ENCODE results near the gene EXD3. TPM values are rescaled to one million over a fixed set of nuclear protein-coding genes. Genes with fewer than 3 reads are reported as not detected.
"Not testable (repeated sequence)": the region's sequence is repeated elsewhere in the genome, so short reads cannot be mapped to it uniquely, and the experiment has no call there.

The EXD3 gene
- polyA plus RNA-seq, 1 of the 3 experiments (the other 2 are of a cell fraction) = 11.5 TPM

DNA sequence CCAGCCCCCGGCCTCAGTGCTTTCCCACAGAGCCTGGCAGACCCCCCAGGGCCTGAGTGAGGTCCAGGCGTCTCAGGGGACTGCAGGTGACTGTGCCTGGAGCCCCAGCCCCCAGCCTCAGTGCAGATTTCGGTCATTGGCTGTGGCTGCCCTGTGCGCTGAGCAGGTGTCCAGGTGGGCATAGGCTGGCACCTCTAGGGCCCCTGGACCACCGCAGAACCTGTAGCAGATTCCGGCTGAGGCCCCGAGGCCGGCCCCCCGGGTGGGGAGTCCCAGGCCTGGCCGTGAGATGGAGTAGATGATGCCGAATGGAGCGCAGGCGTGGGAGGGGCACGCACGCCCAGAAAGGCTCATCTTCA is 12.1 kb downstream of the EXD3 start:
- Histone ChIP-seq H3K36me3 (replicated peaks in 1 of 2; ENCODE audit: control insufficient read depth in 1 of 2, insufficient read depth in 2 of 2, low read length in 1 of 2) (no peaks in the 10 kb centered on the region), H3K4me1 (ENCODE audit: control insufficient read depth in 1 of 2, insufficient read depth in 2 of 2, low read depth in 1 of 2, low read length in 1 of 2) (peaks cover 7 to 19% of the 10 kb centered on the region in 2 experiments; a peak in 3 of 4 replicates), H4K20me1 (ENCODE audit: insufficient read depth) (0 out of 2 replicates have a peak, but pooled peaks cover 4% of the 10 kb centered on the region), H3K79me2 (ENCODE audit: insufficient read depth) (peaks cover 15% of the 10 kb centered on the region; the same call in 1 of the 2 replicates), H3K4me2 (peak overlapping the region; percentile 57; the same call in 1 of the 2 replicates), H3K27ac (ENCODE audit: low read depth in 2 of 2, low read length in 1 of 2) (no peak overlapping the region), H3F3A (replicated peaks; ENCODE audit: insufficient read depth) (peaks cover 15% of the 10 kb centered on the region), H2AFZ (ENCODE audit: low read depth) (no peak overlapping the region), H3K4me3 (ENCODE audit: low read depth in 2 of 2, low read length in 1 of 2) (no peak overlapping the region), H3K9me2 (no peaks in the 10 kb centered on the region), H3K27me3 (ENCODE audit: insufficient read depth) (no peaks in the 10 kb centered on the region), H3K9ac (no peak overlapping the region), H3K9me3 (no peaks in the 10 kb centered on the region)
- WGBS (ENCODE audit: low lambda C conversion rate) = 96% methylated on average over 5 of the region's 15 CpGs
- POLR2A ChIA-PET = interaction anchor here (1.2 kb wide), 1 partner anchor 11 kb away, joined by 3 read pairs; no protein-coding TSS in a partner anchor
- DNase-seq = no peak
- TF ChIP-seq SIN3A (IDR thresholded peaks at IDR 0.05; ENCODE audit: borderline replicate concordance, low read depth, low read length) (no peak), MXI1 (IDR thresholded peaks at IDR 0.05; ENCODE audit: low read depth, low read length) (no peak), RAD21 (IDR thresholded peaks at IDR 0.05; ENCODE audit: low read length) (no peak)
- CTCF ChIA-PET = interaction anchor here (0.9 to 1.8 kb wide), 2 partner anchors 35 to 124 kb away, joined by 3 to 4 read pairs; no protein-coding TSS in a partner anchor

GRCh38 chr9:137410236-137410890 is 12.6 kb downstream of the EXD3 start:
- H3K4me2 ChIP-seq; H3K9me3 ChIP-seq; H3K4me3 ChIP-seq (ENCODE audit: low read depth in 2 of 2, low read length in 1 of 2); H3K36me3 ChIP-seq (replicated peaks in 1 of 2; ENCODE audit: control insufficient read depth in 1 of 2, insufficient read depth in 2 of 2, low read length in 1 of 2); H3K9ac ChIP-seq; H3K27me3 ChIP-seq (ENCODE audit: insufficient read depth); H3K9me2 ChIP-seq; H2AFZ ChIP-seq (ENCODE audit: low read depth); H3K27ac ChIP-seq (ENCODE audit: low read depth in 2 of 2, low read length in 1 of 2); H4K20me1 ChIP-seq (ENCODE audit: insufficient read depth); DNase-seq: not testable (repeated sequence)
- ChIA-PET POLR2A (interaction anchor here (1.2 kb wide), 1 partner anchor 12 kb away, joined by 3 read pairs; no protein-coding TSS in a partner anchor), CTCF (interaction anchor here (0.9 to 2.2 kb wide), 5 partner anchors 13 to 124 kb away, joined by 3 to 13 read pairs (median 4); partner anchors contain the start of genes EXD3, NOXA1 and NRARP)
- Histone ChIP-seq H3K79me2 (ENCODE audit: insufficient read depth) (peaks cover 15% of the 10 kb centered on the region; the same call in 1 of the 2 replicates), H3F3A (replicated peaks; ENCODE audit: insufficient read depth) (peaks cover 15% of the 10 kb centered on the region), H3K4me1 (ENCODE audit: control insufficient read depth in 1 of 2, insufficient read depth in 2 of 2, low read depth in 1 of 2, low read length in 1 of 2) (peaks cover 7 to 22% of the 10 kb centered on the region in 2 experiments; a peak in 3 of 4 replicates)
- 92% methylated on average over 16 of the region's 18 CpGs for whole genome bisulfite sequencing (ENCODE audit: low lambda C conversion rate)

- Histone ChIP-seq H3K9me3 (no peaks in the 10 kb centered on the region), H3K36me3 (replicated peaks in 1 of 2; ENCODE audit: control insufficient read depth in 1 of 2, insufficient read depth in 2 of 2, low read length in 1 of 2) (no peaks in the 10 kb centered on the region), H3K4me1 (ENCODE audit: control insufficient read depth in 1 of 2, insufficient read depth in 2 of 2, low read depth in 1 of 2, low read length in 1 of 2) (peaks cover 7 to 25% of the 10 kb centered on the region in 2 experiments; a peak in 3 of 4 replicates), H2AFZ (ENCODE audit: low read depth) (no peak overlapping the region), H3K9me2 (no peaks in the 10 kb centered on the region), H3K4me2 (no peak overlapping the region), H3K4me3 (ENCODE audit: low read depth in 2 of 2, low read length in 1 of 2) (no peak overlapping the region), H3K79me2 (ENCODE audit: insufficient read depth) (peaks cover 10% of the 10 kb centered on the region; the same call in 1 of the 2 replicates), H3K27me3 (ENCODE audit: insufficient read depth) (no peaks in the 10 kb centered on the region), H3K9ac (no peak overlapping the region), H3F3A (replicated peaks; ENCODE audit: insufficient read depth) (peaks cover 15% of the 10 kb centered on the region), H4K20me1 (ENCODE audit: insufficient read depth) (0 out of 2 replicates have a peak, but pooled peaks cover 4% of the 10 kb centered on the region), H3K27ac (ENCODE audit: low read depth in 2 of 2, low read length in 1 of 2) (no peak overlapping the region)
- WGBS (ENCODE audit: low lambda C conversion rate) = 91% methylated on average over 10 of the region's 11 CpGs
- POLR2A ChIA-PET = no interaction called here
- DNase-seq = no peak
- CTCF ChIA-PET = interaction anchor here (1.0 to 2.2 kb wide), 5 partner anchors 14 to 173 kb away, joined by 3 to 13 read pairs (median 4); partner anchors contain the start of genes EXD3, NOXA1 and NRARP
- no peak for TF ChIP-seq SMC3 (IDR thresholded peaks at IDR 0.05; ENCODE audit: low read depth, low read length)
- TF ChIP-seq, protein P1, sequence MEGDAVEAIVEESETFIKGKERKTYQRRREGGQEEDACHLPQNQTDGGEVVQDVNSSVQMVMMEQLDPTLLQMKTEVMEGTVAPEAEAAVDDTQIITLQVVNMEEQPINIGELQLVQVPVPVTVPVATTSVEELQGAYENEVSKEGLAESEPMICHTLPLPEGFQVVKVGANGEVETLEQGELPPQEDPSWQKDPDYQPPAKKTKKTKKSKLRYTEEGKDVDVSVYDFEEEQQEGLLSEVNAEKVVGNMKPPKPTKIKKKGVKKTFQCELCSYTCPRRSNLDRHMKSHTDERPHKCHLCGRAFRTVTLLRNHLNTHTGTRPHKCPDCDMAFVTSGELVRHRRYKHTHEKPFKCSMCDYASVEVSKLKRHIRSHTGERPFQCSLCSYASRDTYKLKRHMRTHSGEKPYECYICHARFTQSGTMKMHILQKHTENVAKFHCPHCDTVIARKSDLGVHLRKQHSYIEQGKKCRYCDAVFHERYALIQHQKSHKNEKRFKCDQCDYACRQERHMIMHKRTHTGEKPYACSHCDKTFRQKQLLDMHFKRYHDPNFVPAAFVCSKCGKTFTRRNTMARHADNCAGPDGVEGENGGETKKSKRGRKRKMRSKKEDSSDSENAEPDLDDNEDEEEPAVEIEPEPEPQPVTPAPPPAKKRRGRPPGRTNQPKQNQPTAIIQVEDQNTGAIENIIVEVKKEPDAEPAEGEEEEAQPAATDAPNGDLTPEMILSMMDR (IDR thresholded peaks at IDR 0.05) = no peak
- no peak for TF ChIP-seq RFX5 (IDR thresholded peaks at IDR 0.05; ENCODE audit: low read length)
- no peak for TF ChIP-seq TEAD4 (IDR thresholded peaks at IDR 0.05; ENCODE audit: borderline replicate concordance, insufficient read depth)
- no peak for TF ChIP-seq FOXJ3 (CRISPR knock-in tag; IDR thresholded peaks at IDR 0.05)
- TF ChIP-seq, protein P2, sequence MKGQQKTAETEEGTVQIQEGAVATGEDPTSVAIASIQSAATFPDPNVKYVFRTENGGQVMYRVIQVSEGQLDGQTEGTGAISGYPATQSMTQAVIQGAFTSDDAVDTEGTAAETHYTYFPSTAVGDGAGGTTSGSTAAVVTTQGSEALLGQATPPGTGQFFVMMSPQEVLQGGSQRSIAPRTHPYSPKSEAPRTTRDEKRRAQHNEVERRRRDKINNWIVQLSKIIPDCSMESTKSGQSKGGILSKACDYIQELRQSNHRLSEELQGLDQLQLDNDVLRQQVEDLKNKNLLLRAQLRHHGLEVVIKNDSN (IDR thresholded peaks at IDR 0.05; ENCODE audit: borderline replicate concordance, low read depth) = no peak
- no peak for TF ChIP-seq NRF1 (IDR thresholded peaks at IDR 0.05; ENCODE audit: low read depth, low read length)
- TF ChIP-seq NFIC (IDR thresholded peaks at IDR 0.05; ENCODE audit: borderline replicate concordance) = no peak
- TF ChIP-seq FOSL2 (IDR thresholded peaks at IDR 0.05; ENCODE audit: borderline replicate concordance, low read depth) = no peak
- no peak for TF ChIP-seq EP300 (IDR thresholded peaks at IDR 0.05; ENCODE audit: borderline replicate concordance in 1 of 2, low read depth in 1 of 2, low read length in 1 of 2)
- no peak for TF ChIP-seq POLR2AphosphoS5 (IDR thresholded peaks at IDR 0.05; ENCODE audit: low read depth, low read length)
- TF ChIP-seq GABPA (IDR thresholded peaks at IDR 0.05; ENCODE audit: low read depth) = no peak
- TF ChIP-seq TAF1 (IDR thresholded peaks at IDR 0.05; ENCODE audit: borderline replicate concordance, low read depth, low read length) = no peak
- no peak for TF ChIP-seq MXI1 (IDR thresholded peaks at IDR 0.05; ENCODE audit: low read depth, low read length)
- TF ChIP-seq ELF1 (IDR thresholded peaks at IDR 0.05) = no peak
- TF ChIP-seq YY1 (IDR thresholded peaks at IDR 0.05; ENCODE audit: low read depth) = no peak
- TF ChIP-seq TCF12 (IDR thresholded peaks at IDR 0.05) = no peak
- TF ChIP-seq RAD21 (IDR thresholded peaks at IDR 0.05; ENCODE audit: low read length) = no peak
Measured at GRCh38 chr9:137409515-137409914, 13.4 kb downstream of the EXD3 start.

Data from SK-N-SH (cell line).